GM12878 (cell line): Measurements from ENCODE around the gene OTX2. TPM values are rescaled to one million over a fixed set of nuclear protein-coding genes. Genes with fewer than 3 reads are reported as not detected.

Source experiments
- ATAC-seq: fragments of 200-7000 bp; cut with Tn5 transposase; 3 replicates; pipeline ENCODE4 v1.9.1; 2020; ENCODE audit warnings: mild to moderate bottlenecking, moderate library complexity
- BruUV-seq: library from RNA; stranded (reverse); fragments of 400-500 nt; replicated peaks from 2 replicates; lab custom pipeline; 2021; lab: Mats Ljungman, UMichigan
- CTCF ChIA-PET: fragments of 300-600 bp; sonication (Branson Sonifier 250); formaldehyde crosslinking; extraction: SDS; loops from one replicate; lab custom pipeline; 2021; ENCODE audit warnings: inconsistent platforms; lab: Yijun Ruan, JAX
- POLR2A ChIA-PET: fragments of 350-600 bp; formaldehyde crosslinking; extraction: SDS; loops from one replicate; lab custom pipeline; 2021; ENCODE audit warnings: inconsistent platforms; lab: Charles Lee
- RAD21 ChIA-PET: fragments of 300-600 bp; sonication (Branson Sonifier 250); formaldehyde crosslinking; loops from one replicate; lab custom pipeline; 2023; ENCODE audit warnings: antibody characterized with exemption; ENCODE audit not compliant: unreplicated experiment; lab: Charles Lee
- SMC1A ChIA-PET: fragments of 300-600 bp; sonication (Branson Sonifier 250); formaldehyde crosslinking; loops from one replicate; lab custom pipeline; 2023; ENCODE audit not compliant: unreplicated experiment, uncharacterized antibody; lab: Charles Lee
- DNase-seq: peaks from one replicate; pipeline ENCODE4 v3.0.0-alpha.2; 2011; ENCODE audit warnings: low read depth, low spot score
- FAIRE-seq: peaks from 3 replicates; lab custom pipeline; 2011; peaks lifted over from hg19 to GRCh38; lab: Jason Lieb, UNC
- H2AFZ ChIP-seq: 2 replicates; pipeline ENCODE4 v1.6.0; 2011; ENCODE audit warnings: low read depth, low read length, control low read depth; ENCODE audit not compliant: control insufficient read depth
- H3K27ac ChIP-seq: 2 replicates; pipeline ENCODE4 v1.5.1; 2011; ENCODE audit warnings: control low read depth; ENCODE audit not compliant: control insufficient read depth, insufficient read depth
- H3K27me3 ChIP-seq, 2 experiments: replicated peaks in 1 of 2; 2 replicates each; pipeline versions ENCODE4 v1.6.0 to v1.6.1; 2011; ENCODE audit warnings: low read length in 1 of 2; ENCODE audit not compliant: control insufficient read depth in 2 of 2, insufficient read depth in 2 of 2
- H3K36me3 ChIP-seq, 2 experiments: 2 replicates each; pipeline ENCODE4 v1.5.1; 2011; ENCODE audit warnings: low read length in 1 of 2; ENCODE audit not compliant: control insufficient read depth in 2 of 2, insufficient read depth in 2 of 2
- H3K4me1 ChIP-seq: 2 replicates; pipeline ENCODE4 v1.6.1; 2011; ENCODE audit warnings: mild to moderate bottlenecking, low read length, moderate library complexity, mixed read lengths; ENCODE audit not compliant: control insufficient read depth, insufficient read depth
- H3K4me2 ChIP-seq: 2 replicates; pipeline ENCODE4 v1.6.0; 2011; ENCODE audit warnings: control low read depth; ENCODE audit not compliant: control insufficient read depth, insufficient read depth
- H3K4me3 ChIP-seq: fragments of 200-600 bp; sonication (generic); 2 replicates; pipeline ENCODE4 v1.5.1; 2016
- H3K79me2 ChIP-seq: 2 replicates; pipeline ENCODE4 v1.6.0; 2011; ENCODE audit warnings: low read length; ENCODE audit not compliant: control insufficient read depth, insufficient read depth
- H3K9ac ChIP-seq: 2 replicates; pipeline ENCODE4 v1.8.0; 2011; ENCODE audit warnings: low read length, control low read depth, mixed read lengths; ENCODE audit not compliant: control insufficient read depth, insufficient read depth
- H3K9me3 ChIP-seq: replicated peaks from 3 replicates; pipeline ENCODE4 v1.5.1; 2011; ENCODE audit warnings: mild to moderate bottlenecking, low read length; ENCODE audit not compliant: control insufficient read depth, insufficient read depth
- H4K20me1 ChIP-seq: 2 replicates; pipeline ENCODE4 v1.6.0; 2011; ENCODE audit not compliant: control insufficient read depth, insufficient read depth
- CEBPB ChIP-seq, 2 experiments: fragments of 150-350 bp in 1 of 2; IDR thresholded peaks; 2 replicates each; pipeline ENCODE4 v1.6.1; 2012 to 2014; ENCODE audit warnings: low read depth in 2 of 2, low read length in 2 of 2, borderline replicate concordance in 1 of 2, inconsistent platforms in 1 of 2
- ESRRA ChIP-seq: IDR thresholded peaks from 2 replicates; pipeline ENCODE4 v1.6.1; 2012; ENCODE audit warnings: mild to moderate bottlenecking, low read length, improper control_type of control experiment
- HDAC6 ChIP-seq: fragments of 200-600 bp; sonication (generic); IDR thresholded peaks from one replicate; pipeline ENCODE4 v1.8.0; 2017; ENCODE audit warnings: antibody characterized with exemption; ENCODE audit not compliant: unreplicated experiment
- JUNB ChIP-seq: IDR thresholded peaks from 2 replicates; pipeline ENCODE4 v1.6.1; 2016; ENCODE audit warnings: antibody characterized with exemption, mild to moderate bottlenecking
- MEF2A ChIP-seq: IDR thresholded peaks from 2 replicates; pipeline ENCODE4 v1.6.1; 2011; ENCODE audit warnings: low read depth, mild to moderate bottlenecking, low read length, moderate library complexity; ENCODE audit not compliant: insufficient read depth
- MTA3 ChIP-seq: IDR thresholded peaks from 2 replicates; pipeline ENCODE4 v1.6.1; 2012; ENCODE audit warnings: low read length, inconsistent platforms, borderline replicate concordance
- RFX5 ChIP-seq: IDR thresholded peaks from 2 replicates; pipeline ENCODE4 v1.6.1; 2011; ENCODE audit warnings: low read depth, low read length, improper control_type of control experiment
- SMAD5 ChIP-seq: IDR thresholded peaks from 2 replicates; pipeline ENCODE4 v1.6.1; 2016; ENCODE audit warnings: antibody characterized with exemption, low read depth
- SUZ12 ChIP-seq: fragments of 200-600 bp; sonication (generic); IDR thresholded peaks from one replicate; pipeline ENCODE4 v1.6.1; 2018; ENCODE audit warnings: antibody characterized with exemption, mild to moderate bottlenecking; ENCODE audit not compliant: unreplicated experiment
- WGBS: methylation state at CpG from one replicate; pipeline ENCODE4 v1.1.6; 2016; ENCODE audit warnings: low lambda C conversion rate; ENCODE audit not compliant: insufficient replicate concordance, insufficient coverage; ENCODE audit errors: missing lambda C conversion rate; 5-methylcytosine and 5-hydroxymethylcytosine counted together
- in situ Hi-C: fragments of 300-500 bp; cut with MboI; formaldehyde crosslinking; loops from 9 replicates; pipeline ENCODE4 v1.14.3; 2018; ENCODE audit warnings: mixed read lengths
- intact Hi-C: fragments of 100-400 bp; cut with micrococcal nuclease; formaldehyde crosslinking; loops from one replicate; pipeline ENCODE4 v1.14.2; 2022; ENCODE audit not compliant: unreplicated experiment
- polyA plus RNA-seq, 11 experiments: library from polyadenylated mRNA; depleted of rRNA in 4 of 11; unstranded in 6 of 11; stranded (reverse) in 5 of 11; fragments of >200 nt; fragmentation: Nextera tagmentation in 4 of 11; fragmentation: Illumina TruSeq in 1 of 11; extraction: Ambion mirVana in 4 of 11; extraction: Trizol in 1 of 11; gene quantifications; 1 replicate in 1 of 11; 2 replicates in 10 of 11; pipeline versions ENCODE4 v1.2.1 to v1.2.3, GENCODE V29; 2011 to 2016; ENCODE audit warnings: inconsistent platforms in 2 of 11, missing spikeins in 2 of 11, low read depth in 1 of 11
- total RNA-seq, 4 experiments: library from RNA; depleted of rRNA in 3 of 4; stranded (reverse); fragments of >200 nt in 3 of 4; fragmentation: Illumina TruSeq in 1 of 4; extraction: Trizol in 1 of 4; gene quantifications; 2 replicates each; pipeline versions ENCODE4 v1.2.1 to v1.2.3, GENCODE V29; 2013 to 2021
- TF ChIP-seq, protein P1 (sequence below): fragments of 450-650 bp; IDR thresholded peaks from 2 replicates; pipeline ENCODE4 v1.6.1; 2017; ENCODE audit warnings: borderline replicate concordance
- TF ChIP-seq, protein P2 (sequence below): fragments of 150-350 bp; IDR thresholded peaks from 2 replicates; pipeline ENCODE4 v1.6.1; 2016; ENCODE audit warnings: low read depth, low read length
- TF ChIP-seq, protein P3 (sequence below): IDR thresholded peaks from 2 replicates; pipeline ENCODE4 v1.6.1; 2012; ENCODE audit warnings: low read length, inconsistent platforms

Gene OTX2
- total and polyA plus RNA-seq, 10 of the 15 experiments (the other 5 are each of a cell fraction or from before 2014, with no cell fraction given), result not detected

DNA sequence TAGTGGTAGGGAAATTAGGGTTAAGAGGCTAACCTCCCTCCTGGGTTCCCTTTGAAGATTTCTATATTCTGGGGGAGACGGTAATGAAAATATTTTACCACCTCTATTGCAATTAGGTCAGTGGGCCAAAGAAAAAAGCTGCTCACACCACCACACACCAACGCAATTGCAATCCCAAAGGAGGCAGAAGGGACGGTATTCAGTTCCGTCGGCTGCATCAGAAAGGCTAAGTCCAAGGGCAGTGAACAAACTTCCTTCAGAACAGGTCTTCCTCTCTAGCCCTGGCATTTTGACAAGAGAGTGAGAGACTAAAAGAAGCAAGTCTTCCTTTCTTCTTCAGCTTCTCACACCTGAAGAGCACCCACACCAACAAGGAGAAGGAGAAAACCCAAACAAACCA is 51.2 kb downstream of the OTX2 start:
- no peaks in the 10 kb centered on the region for H3K36me3 ChIP-seq
- H3K27ac ChIP-seq, result no peak overlapping the region
- CTCF ChIA-PET, result interaction anchor here (0.6 kb wide), 1 partner anchor 199 kb away, joined by 4 read pairs; no protein-coding TSS in a partner anchor
- SMC1A ChIA-PET, result no interaction called here
- no peaks in the 10 kb centered on the region for H3K27me3 ChIP-seq
- FAIRE-seq (no peak), ATAC-seq (no peak), DNase-seq (no peak)
- POLR2A ChIA-PET, result no interaction called here
- WGBS, result 66% methylated on average over 5 of the region's 5 CpGs
- H3K4me3 ChIP-seq, result no peak overlapping the region
- H3K79me2 ChIP-seq, result no peaks in the 10 kb centered on the region
- intact Hi-C loops (no loop called here), in situ Hi-C loops (no loop called here)
- H3K4me2 ChIP-seq, result no peak overlapping the region
- TF ChIP-seq JUNB (no peak), SMAD5 (no peak)
- TF ChIP-seq, protein P1, sequence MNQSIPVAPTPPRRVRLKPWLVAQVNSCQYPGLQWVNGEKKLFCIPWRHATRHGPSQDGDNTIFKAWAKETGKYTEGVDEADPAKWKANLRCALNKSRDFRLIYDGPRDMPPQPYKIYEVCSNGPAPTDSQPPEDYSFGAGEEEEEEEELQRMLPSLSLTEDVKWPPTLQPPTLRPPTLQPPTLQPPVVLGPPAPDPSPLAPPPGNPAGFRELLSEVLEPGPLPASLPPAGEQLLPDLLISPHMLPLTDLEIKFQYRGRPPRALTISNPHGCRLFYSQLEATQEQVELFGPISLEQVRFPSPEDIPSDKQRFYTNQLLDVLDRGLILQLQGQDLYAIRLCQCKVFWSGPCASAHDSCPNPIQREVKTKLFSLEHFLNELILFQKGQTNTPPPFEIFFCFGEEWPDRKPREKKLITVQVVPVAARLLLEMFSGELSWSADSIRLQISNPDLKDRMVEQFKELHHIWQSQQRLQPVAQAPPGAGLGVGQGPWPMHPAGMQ, result no peak
- no peak overlapping the region for H3K9ac ChIP-seq
- no peaks in the 10 kb centered on the region for H4K20me1 ChIP-seq
- no peak overlapping the region for H2AFZ ChIP-seq
- no peaks in the 10 kb centered on the region for H3K4me1 ChIP-seq
- BruUV-seq, result no TSS peak
- H3K9me3 ChIP-seq, result no peaks in the 10 kb centered on the region
- RAD21 ChIA-PET, result no interaction called here

DNA sequence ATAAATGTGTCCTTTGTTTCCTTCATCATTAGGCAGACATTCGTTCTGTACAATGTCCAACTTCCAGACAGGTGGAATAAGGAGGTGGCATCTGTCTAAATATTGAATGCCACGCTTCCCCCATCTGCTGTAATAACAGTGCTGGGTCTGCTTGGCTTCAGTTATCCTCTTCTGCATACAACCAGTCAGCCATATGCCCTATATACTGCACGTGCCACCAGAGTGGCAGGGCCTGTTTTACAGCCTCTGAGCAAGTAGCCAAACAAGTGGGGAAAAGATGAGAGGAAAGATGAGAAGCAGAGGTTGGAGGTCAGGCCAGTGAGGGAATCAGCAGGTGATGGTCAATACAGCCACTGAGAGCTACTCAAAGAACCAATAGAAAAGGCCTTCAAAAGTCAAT is 55.4 kb downstream of the OTX2 start:
- Histone ChIP-seq H3K4me3 (no peak overlapping the region), H2AFZ (no peak overlapping the region), H3K27ac (no peak overlapping the region), H3K9ac (no peak overlapping the region), H3K9me3 (no peaks in the 10 kb centered on the region), H3K36me3 (no peaks in the 10 kb centered on the region), H3K4me1 (no peaks in the 10 kb centered on the region), H3K4me2 (no peak overlapping the region), H4K20me1 (no peaks in the 10 kb centered on the region), H3K27me3 (no peaks in the 10 kb centered on the region), H3K79me2 (no peaks in the 10 kb centered on the region)
- ChIA-PET SMC1A (interaction anchor here (0.6 kb wide), 1 partner anchor 96 kb away, joined by 3 read pairs; no protein-coding TSS in a partner anchor), POLR2A (no interaction called here), RAD21 (no interaction called here), CTCF (no interaction called here)
- in situ Hi-C loops (no loop called here), intact Hi-C loops (no loop called here)
- BruUV-seq, result no TSS peak
- FAIRE-seq (no peak), ATAC-seq (no peak), DNase-seq (no peak)
- 2% methylated on average over 3 of the region's 3 CpGs for WGBS
- TF ChIP-seq, protein P2, sequence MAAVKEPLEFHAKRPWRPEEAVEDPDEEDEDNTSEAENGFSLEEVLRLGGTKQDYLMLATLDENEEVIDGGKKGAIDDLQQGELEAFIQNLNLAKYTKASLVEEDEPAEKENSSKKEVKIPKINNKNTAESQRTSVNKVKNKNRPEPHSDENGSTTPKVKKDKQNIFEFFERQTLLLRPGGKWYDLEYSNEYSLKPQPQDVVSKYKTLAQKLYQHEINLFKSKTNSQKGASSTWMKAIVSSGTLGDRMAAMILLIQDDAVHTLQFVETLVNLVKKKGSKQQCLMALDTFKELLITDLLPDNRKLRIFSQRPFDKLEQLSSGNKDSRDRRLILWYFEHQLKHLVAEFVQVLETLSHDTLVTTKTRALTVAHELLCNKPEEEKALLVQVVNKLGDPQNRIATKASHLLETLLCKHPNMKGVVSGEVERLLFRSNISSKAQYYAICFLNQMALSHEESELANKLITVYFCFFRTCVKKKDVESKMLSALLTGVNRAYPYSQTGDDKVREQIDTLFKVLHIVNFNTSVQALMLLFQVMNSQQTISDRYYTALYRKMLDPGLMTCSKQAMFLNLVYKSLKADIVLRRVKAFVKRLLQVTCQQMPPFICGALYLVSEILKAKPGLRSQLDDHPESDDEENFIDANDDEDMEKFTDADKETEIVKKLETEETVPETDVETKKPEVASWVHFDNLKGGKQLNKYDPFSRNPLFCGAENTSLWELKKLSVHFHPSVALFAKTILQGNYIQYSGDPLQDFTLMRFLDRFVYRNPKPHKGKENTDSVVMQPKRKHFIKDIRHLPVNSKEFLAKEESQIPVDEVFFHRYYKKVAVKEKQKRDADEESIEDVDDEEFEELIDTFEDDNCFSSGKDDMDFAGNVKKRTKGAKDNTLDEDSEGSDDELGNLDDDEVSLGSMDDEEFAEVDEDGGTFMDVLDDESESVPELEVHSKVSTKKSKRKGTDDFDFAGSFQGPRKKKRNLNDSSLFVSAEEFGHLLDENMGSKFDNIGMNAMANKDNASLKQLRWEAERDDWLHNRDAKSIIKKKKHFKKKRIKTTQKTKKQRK, result no peak
- TF ChIP-seq ESRRA (no peak), HDAC6 (no peak), MTA3 (no peak), SUZ12 (no peak), RFX5 (no peak), CEBPB (IDR thresholded peaks at IDR 0.05; ENCODE audit: borderline replicate concordance in 1 of 2, low read depth in 2 of 2, low read length in 2 of 2) (no peak), MEF2A (no peak)
- TF ChIP-seq, protein P3, sequence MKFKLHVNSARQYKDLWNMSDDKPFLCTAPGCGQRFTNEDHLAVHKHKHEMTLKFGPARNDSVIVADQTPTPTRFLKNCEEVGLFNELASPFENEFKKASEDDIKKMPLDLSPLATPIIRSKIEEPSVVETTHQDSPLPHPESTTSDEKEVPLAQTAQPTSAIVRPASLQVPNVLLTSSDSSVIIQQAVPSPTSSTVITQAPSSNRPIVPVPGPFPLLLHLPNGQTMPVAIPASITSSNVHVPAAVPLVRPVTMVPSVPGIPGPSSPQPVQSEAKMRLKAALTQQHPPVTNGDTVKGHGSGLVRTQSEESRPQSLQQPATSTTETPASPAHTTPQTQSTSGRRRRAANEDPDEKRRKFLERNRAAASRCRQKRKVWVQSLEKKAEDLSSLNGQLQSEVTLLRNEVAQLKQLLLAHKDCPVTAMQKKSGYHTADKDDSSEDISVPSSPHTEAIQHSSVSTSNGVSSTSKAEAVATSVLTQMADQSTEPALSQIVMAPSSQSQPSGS, result no peak
